Smooth muscle cell (in vitro differentiated cells): ENCODE results near the gene NGRN. TPM values are rescaled to one million over a fixed set of nuclear protein-coding genes. Genes with fewer than 3 reads are reported as not detected.
"Not testable (repeated sequence)": the region's sequence is repeated elsewhere in the genome, so short reads cannot be mapped to it uniquely, and the experiment has no call there.

Source experiments
- DNase-seq: peaks from one replicate; lab custom pipeline; 2025; ENCODE audit not compliant: unreplicated experiment; lab: John Stamatoyannopoulos, UW
- H2AFZ ChIP-seq: fragments of 200-600 bp; sonication (generic); 2 replicates; pipeline ENCODE4 v1.6.0; 2016; ENCODE audit warnings: antibody characterized with exemption, low read depth, mild to moderate bottlenecking
- H3F3A ChIP-seq: fragments of 200-600 bp; sonication (generic); 2 replicates; pipeline ENCODE4 v1.6.0; 2017; ENCODE audit warnings: antibody characterized with exemption, low read depth
- H3K27ac ChIP-seq: fragments of 200-600 bp; sonication (generic); 2 replicates; pipeline ENCODE4 v1.5.1; 2016; ENCODE audit warnings: low read depth, mild to moderate bottlenecking
- H3K27me3 ChIP-seq: fragments of 200-600 bp; sonication (generic); 2 replicates; pipeline ENCODE4 v1.6.1; 2016; ENCODE audit warnings: low read depth, mild to moderate bottlenecking
- H3K36me3 ChIP-seq: fragments of 200-600 bp; sonication (generic); 2 replicates; pipeline ENCODE4 v1.5.1; 2016; ENCODE audit warnings: low read depth
- H3K4me1 ChIP-seq: fragments of 200-600 bp; sonication (generic); 2 replicates; pipeline ENCODE4 v1.5.1; 2016; ENCODE audit warnings: low read depth
- H3K4me2 ChIP-seq: fragments of 200-600 bp; sonication (generic); 2 replicates; pipeline ENCODE4 v1.6.0; 2016; ENCODE audit warnings: mild to moderate bottlenecking
- H3K4me3 ChIP-seq: fragments of 200-600 bp; sonication (generic); 2 replicates; pipeline ENCODE4 v1.5.1; 2016; ENCODE audit warnings: mild to moderate bottlenecking
- H3K79me2 ChIP-seq: fragments of 200-600 bp; sonication (generic); 2 replicates; pipeline ENCODE4 v1.6.0; 2016; ENCODE audit warnings: low read depth, mild to moderate bottlenecking
- H3K9ac ChIP-seq: fragments of 200-600 bp; sonication (generic); 2 replicates; pipeline ENCODE4 v1.6.0; 2016; ENCODE audit warnings: low read depth
- H3K9me3 ChIP-seq: fragments of 200-600 bp; sonication (generic); replicated peaks from 2 replicates; pipeline ENCODE4 v1.5.1; 2016; ENCODE audit warnings: low read depth
- H4K20me1 ChIP-seq: fragments of 200-600 bp; sonication (generic); 2 replicates; pipeline ENCODE4 v1.6.0; 2016; ENCODE audit warnings: low read depth
- CTCF ChIP-seq: fragments of 200-600 bp; sonication (generic); IDR thresholded peaks from 2 replicates; pipeline ENCODE4 v1.5.1; 2017; ENCODE audit warnings: borderline replicate concordance, mild to moderate bottlenecking, antibody characterized with exemption; ENCODE audit not compliant: insufficient read depth, poor library complexity, severe bottlenecking
- WGBS: methylation state at CpG from one replicate; pipeline ENCODE4 v1.1.7; 2016; ENCODE audit warnings: low lambda C conversion rate; 5-methylcytosine and 5-hydroxymethylcytosine counted together
- polyA plus RNA-seq: library from polyadenylated mRNA; unstranded; fragments of >200 nt; fragmentation: Nextera tagmentation; extraction: Ambion mirVana; gene quantifications from 2 replicates; pipeline ENCODE4 v1.2.1, GENCODE V29; 2016
- total RNA-seq: library from RNA; depleted of rRNA; stranded (reverse); fragments of >200 nt; gene quantifications from 2 replicates; pipeline ENCODE4 v1.2.3, GENCODE V29; 2014

NGRN gene
- total and polyA plus RNA-seq, 2 experiments from 2014 or later, result 54.8 to 71.5 TPM

DNA sequence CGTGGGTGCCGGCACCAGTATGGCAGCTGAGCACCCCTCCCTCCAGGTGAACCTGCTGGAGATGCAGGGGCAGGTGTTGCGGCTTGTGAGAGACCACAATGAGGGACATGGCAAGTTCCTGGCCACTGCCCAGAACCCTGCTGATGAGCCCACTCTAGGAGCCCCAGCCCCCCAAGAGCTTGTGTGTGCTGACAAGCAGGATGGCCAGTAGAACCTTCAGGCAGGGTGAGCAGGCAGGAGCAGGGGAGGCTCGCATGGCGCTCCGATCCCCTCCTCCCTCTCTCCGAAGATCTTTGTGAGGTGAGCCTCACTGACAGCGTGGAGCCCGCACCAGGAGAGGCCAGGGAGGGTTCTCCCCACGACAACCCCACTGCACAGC lies 29.8 kb downstream of the NGRN start:
- 79% methylated on average over 9 of the region's 10 CpGs for WGBS
- TF ChIP-seq CTCF, result no peak
- DNase-seq, result no peak
- no peaks in the 10 kb centered on the region for H3K79me2 ChIP-seq
- no peak overlapping the region for H3K9ac ChIP-seq
- no peaks in the 10 kb centered on the region for H3F3A ChIP-seq
- H3K4me2 ChIP-seq, result no peak overlapping the region
- H2AFZ ChIP-seq, result no peak overlapping the region
- peaks cover 5% of the 10 kb centered on the region for H3K9me3 ChIP-seq
- no peaks in the 10 kb centered on the region for H3K4me1 ChIP-seq
- no peak overlapping the region for H3K27ac ChIP-seq
- no peak overlapping the region for H3K4me3 ChIP-seq
- H4K20me1 ChIP-seq, result no peaks in the 10 kb centered on the region
- H3K36me3 ChIP-seq, result no peaks in the 10 kb centered on the region
- no peaks in the 10 kb centered on the region for H3K27me3 ChIP-seq

DNA sequence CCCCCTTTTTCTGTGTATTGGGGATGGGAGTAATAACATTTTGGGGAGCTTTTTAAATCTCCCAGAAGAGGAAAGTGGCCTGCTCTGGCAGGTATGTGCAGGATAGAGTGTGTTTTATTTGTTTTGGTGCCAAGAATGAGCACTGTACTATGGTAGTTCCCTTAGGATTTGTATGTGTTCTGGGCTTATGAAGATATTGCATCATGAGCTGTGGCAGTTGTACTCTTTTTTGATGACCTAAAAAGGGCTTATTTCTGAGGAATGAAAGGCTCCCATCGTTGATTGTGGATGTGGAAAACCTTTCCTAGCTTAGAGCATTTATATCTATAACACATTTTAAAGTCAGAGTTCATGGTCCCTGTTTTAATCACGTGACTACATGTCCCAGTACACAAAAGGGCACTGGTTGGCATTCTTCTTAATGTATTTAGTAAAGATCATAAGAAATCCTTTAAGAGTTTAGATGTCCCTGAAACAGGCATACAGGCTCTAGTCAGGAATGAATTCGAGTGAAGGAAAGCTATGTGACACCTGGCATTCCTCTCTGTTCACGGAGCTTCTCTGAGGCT lies 30.9 kb downstream of the NGRN start:
- not testable (repeated sequence) for H3K27ac ChIP-seq, H3K27me3 ChIP-seq, H3K9me3 ChIP-seq, H3K79me2 ChIP-seq, H4K20me1 ChIP-seq, H3K4me1 ChIP-seq, H3K4me3 ChIP-seq, H3K36me3 ChIP-seq, H3K4me2 ChIP-seq, H2AFZ ChIP-seq, H3F3A ChIP-seq, H3K9ac ChIP-seq, DNase-seq
- WGBS, result 75% methylated on average over 4 of the region's 4 CpGs

DNA sequence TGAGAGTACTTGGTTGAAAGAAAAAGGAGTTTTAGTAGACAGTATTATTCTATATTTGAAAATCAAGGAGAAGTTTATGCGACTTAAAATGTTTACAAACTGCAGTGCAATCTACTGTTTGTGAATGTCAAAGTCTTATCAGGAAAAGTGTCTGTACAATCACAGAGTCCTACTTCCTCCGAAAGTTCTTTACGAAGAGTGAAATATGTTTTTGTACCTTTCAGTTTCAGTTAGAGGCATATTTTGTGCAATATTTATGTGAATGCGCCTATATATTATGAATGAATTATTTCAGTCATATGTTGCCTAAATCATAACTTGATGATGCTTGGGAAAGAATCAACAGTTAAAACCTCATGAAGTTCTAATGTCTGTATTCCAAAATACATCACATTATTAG lies 31.5 kb downstream of the NGRN start:
- Histone ChIP-seq H3K9me3 (peaks cover 5% of the 10 kb centered on the region), H3F3A (no peaks in the 10 kb centered on the region), H2AFZ (no peak overlapping the region), H3K4me3 (no peak overlapping the region), H3K27me3 (no peaks in the 10 kb centered on the region), H3K9ac (no peak overlapping the region), H3K79me2 (no peaks in the 10 kb centered on the region), H3K36me3 (no peaks in the 10 kb centered on the region), H3K4me2 (no peak overlapping the region), H4K20me1 (no peaks in the 10 kb centered on the region), H3K4me1 (peaks cover 2% of the 10 kb centered on the region), H3K27ac (no peak overlapping the region)
- 94% methylated on average over 4 of the region's 4 CpGs for WGBS
- no peak for TF ChIP-seq CTCF
- DNase-seq, result no peak

GRCh38 chr15:90300541-90300940 lies 35.1 kb downstream of the NGRN start:
- Histone ChIP-seq H3F3A (no peaks in the 10 kb centered on the region), H3K9me3 (peaks cover 5% of the 10 kb centered on the region), H2AFZ (no peak overlapping the region), H3K27me3 (no peaks in the 10 kb centered on the region), H4K20me1 (no peaks in the 10 kb centered on the region), H3K27ac (no peak overlapping the region), H3K36me3 (no peaks in the 10 kb centered on the region), H3K4me3 (no peak overlapping the region), H3K9ac (no peak overlapping the region), H3K4me1 (peaks cover 7% of the 10 kb centered on the region), H3K79me2 (no peaks in the 10 kb centered on the region), H3K4me2 (no peak overlapping the region)
- WGBS, result 93% methylated on average over 9 of the region's 9 CpGs
- no peak for DNase-seq
- TF ChIP-seq CTCF, result no peak
